SK-N-SH (cell line): ENCODE data around the gene GRIN1.

Experiments used
- CHD2 ChIP-seq: fragments of 150-350 bp; IDR thresholded peaks from 2 replicates; pipeline ENCODE4 v1.6.1; 2018; ENCODE audit warnings: low read length; ENCODE audit not compliant: partially characterized antibody
- ELF1 ChIP-seq: IDR thresholded peaks from 2 replicates; pipeline ENCODE4 v1.4.0; 2012
- GABPA ChIP-seq: IDR thresholded peaks from 2 replicates; pipeline ENCODE4 v1.4.0; 2012; ENCODE audit warnings: low read depth, mild to moderate bottlenecking
- NFIC ChIP-seq: IDR thresholded peaks from 2 replicates; pipeline ENCODE4 v1.4.0; 2012; ENCODE audit warnings: borderline replicate concordance
- POLR2AphosphoS5 ChIP-seq: IDR thresholded peaks from 2 replicates; pipeline ENCODE4 v1.6.1; 2012; ENCODE audit warnings: low read depth, low read length
- RAD21 ChIP-seq: IDR thresholded peaks from 2 replicates; pipeline ENCODE4 v1.6.1; 2012; ENCODE audit warnings: mild to moderate bottlenecking, low read length
- TAF1 ChIP-seq: IDR thresholded peaks from 2 replicates; pipeline ENCODE4 v1.6.1; 2012; ENCODE audit warnings: low read depth, mild to moderate bottlenecking, low read length, moderate library complexity, borderline replicate concordance
- TEAD4 ChIP-seq: IDR thresholded peaks from 2 replicates; pipeline ENCODE4 v1.4.0; 2012; ENCODE audit warnings: mild to moderate bottlenecking, borderline replicate concordance; ENCODE audit not compliant: insufficient read depth
- TF ChIP-seq, protein P1 (sequence below): fragments of 200-600 bp; sonication (generic); IDR thresholded peaks from 2 replicates; pipeline ENCODE4 v1.6.1; 2017; ENCODE audit warnings: antibody characterized with exemption, mild to moderate bottlenecking, moderate library complexity
- TF ChIP-seq, protein P2 (sequence below): IDR thresholded peaks from 2 replicates; pipeline ENCODE4 v1.6.1; 2012; ENCODE audit warnings: mild to moderate bottlenecking, low read depth, low read length, moderate library complexity
- TF ChIP-seq, protein P3 (sequence below): IDR thresholded peaks from 2 replicates; pipeline ENCODE4 v1.4.0; 2012; ENCODE audit warnings: low read depth
- TF ChIP-seq, protein P4 (sequence below): fragments of 150-350 bp; IDR thresholded peaks from 2 replicates; pipeline ENCODE4 v1.6.1; 2016; ENCODE audit warnings: mild to moderate bottlenecking, low read depth, low read length

DNA sequence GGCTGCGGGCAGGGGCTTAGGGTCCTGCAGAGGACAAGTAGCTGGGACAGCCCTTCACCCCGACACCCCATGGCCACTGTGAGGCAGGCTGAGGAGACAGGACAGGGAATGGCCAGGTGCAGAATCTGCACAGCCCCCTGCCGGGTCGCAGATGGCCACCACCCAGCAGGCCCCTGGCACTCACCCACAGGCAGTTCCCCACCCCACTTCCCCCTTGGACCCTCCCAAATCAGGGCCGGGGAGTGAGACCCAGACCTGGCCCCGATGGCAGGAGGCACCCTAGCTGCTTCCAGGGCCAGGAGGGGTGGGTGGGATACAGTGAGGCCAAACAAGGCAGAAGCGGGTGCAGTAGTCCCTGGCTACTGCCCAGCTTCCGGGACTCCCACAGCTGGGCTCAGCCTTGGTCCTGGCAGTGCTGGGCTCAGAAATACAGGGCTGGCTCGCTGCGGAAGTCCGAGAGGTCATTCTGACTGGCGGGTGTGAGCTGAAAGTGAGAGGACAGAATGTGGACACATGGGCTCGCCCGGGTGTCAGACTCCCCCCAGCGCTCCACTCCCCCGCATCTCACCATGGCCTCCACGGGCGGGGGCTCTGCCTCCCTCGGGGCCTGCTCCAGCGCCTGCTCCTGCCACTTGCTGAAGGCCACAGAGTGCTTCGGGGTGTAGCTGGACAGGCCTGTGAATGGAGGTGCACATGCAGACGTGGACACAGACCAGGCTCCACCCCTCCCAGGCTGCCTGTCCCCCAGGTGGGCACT lies 52.9 kb downstream of the GRIN1 start:
- TF ChIP-seq, protein P1, sequence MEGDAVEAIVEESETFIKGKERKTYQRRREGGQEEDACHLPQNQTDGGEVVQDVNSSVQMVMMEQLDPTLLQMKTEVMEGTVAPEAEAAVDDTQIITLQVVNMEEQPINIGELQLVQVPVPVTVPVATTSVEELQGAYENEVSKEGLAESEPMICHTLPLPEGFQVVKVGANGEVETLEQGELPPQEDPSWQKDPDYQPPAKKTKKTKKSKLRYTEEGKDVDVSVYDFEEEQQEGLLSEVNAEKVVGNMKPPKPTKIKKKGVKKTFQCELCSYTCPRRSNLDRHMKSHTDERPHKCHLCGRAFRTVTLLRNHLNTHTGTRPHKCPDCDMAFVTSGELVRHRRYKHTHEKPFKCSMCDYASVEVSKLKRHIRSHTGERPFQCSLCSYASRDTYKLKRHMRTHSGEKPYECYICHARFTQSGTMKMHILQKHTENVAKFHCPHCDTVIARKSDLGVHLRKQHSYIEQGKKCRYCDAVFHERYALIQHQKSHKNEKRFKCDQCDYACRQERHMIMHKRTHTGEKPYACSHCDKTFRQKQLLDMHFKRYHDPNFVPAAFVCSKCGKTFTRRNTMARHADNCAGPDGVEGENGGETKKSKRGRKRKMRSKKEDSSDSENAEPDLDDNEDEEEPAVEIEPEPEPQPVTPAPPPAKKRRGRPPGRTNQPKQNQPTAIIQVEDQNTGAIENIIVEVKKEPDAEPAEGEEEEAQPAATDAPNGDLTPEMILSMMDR, result no peak
- TF ChIP-seq ELF1 (no peak), TAF1 (no peak), NFIC (no peak), CHD2 (no peak), GABPA (no peak), RAD21 (no peak), POLR2AphosphoS5 (no peak), TEAD4 (no peak)
- TF ChIP-seq, protein P2, sequence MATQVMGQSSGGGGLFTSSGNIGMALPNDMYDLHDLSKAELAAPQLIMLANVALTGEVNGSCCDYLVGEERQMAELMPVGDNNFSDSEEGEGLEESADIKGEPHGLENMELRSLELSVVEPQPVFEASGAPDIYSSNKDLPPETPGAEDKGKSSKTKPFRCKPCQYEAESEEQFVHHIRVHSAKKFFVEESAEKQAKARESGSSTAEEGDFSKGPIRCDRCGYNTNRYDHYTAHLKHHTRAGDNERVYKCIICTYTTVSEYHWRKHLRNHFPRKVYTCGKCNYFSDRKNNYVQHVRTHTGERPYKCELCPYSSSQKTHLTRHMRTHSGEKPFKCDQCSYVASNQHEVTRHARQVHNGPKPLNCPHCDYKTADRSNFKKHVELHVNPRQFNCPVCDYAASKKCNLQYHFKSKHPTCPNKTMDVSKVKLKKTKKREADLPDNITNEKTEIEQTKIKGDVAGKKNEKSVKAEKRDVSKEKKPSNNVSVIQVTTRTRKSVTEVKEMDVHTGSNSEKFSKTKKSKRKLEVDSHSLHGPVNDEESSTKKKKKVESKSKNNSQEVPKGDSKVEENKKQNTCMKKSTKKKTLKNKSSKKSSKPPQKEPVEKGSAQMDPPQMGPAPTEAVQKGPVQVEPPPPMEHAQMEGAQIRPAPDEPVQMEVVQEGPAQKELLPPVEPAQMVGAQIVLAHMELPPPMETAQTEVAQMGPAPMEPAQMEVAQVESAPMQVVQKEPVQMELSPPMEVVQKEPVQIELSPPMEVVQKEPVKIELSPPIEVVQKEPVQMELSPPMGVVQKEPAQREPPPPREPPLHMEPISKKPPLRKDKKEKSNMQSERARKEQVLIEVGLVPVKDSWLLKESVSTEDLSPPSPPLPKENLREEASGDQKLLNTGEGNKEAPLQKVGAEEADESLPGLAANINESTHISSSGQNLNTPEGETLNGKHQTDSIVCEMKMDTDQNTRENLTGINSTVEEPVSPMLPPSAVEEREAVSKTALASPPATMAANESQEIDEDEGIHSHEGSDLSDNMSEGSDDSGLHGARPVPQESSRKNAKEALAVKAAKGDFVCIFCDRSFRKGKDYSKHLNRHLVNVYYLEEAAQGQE, result no peak
- TF ChIP-seq, protein P3, sequence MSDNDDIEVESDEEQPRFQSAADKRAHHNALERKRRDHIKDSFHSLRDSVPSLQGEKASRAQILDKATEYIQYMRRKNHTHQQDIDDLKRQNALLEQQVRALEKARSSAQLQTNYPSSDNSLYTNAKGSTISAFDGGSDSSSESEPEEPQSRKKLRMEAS, result no peak
- TF ChIP-seq, protein P4, sequence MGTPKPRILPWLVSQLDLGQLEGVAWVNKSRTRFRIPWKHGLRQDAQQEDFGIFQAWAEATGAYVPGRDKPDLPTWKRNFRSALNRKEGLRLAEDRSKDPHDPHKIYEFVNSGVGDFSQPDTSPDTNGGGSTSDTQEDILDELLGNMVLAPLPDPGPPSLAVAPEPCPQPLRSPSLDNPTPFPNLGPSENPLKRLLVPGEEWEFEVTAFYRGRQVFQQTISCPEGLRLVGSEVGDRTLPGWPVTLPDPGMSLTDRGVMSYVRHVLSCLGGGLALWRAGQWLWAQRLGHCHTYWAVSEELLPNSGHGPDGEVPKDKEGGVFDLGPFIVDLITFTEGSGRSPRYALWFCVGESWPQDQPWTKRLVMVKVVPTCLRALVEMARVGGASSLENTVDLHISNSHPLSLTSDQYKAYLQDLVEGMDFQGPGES, result no peak
